ENCODE results near the gene GPATCH3. TPM values are rescaled to one million over a fixed set of nuclear protein-coding genes. Genes with fewer than 3 reads are reported as not detected.

Gene GPATCH3
- total RNA-seq, 1 donor from 2014 or later, result 23.4 TPM

DNA sequence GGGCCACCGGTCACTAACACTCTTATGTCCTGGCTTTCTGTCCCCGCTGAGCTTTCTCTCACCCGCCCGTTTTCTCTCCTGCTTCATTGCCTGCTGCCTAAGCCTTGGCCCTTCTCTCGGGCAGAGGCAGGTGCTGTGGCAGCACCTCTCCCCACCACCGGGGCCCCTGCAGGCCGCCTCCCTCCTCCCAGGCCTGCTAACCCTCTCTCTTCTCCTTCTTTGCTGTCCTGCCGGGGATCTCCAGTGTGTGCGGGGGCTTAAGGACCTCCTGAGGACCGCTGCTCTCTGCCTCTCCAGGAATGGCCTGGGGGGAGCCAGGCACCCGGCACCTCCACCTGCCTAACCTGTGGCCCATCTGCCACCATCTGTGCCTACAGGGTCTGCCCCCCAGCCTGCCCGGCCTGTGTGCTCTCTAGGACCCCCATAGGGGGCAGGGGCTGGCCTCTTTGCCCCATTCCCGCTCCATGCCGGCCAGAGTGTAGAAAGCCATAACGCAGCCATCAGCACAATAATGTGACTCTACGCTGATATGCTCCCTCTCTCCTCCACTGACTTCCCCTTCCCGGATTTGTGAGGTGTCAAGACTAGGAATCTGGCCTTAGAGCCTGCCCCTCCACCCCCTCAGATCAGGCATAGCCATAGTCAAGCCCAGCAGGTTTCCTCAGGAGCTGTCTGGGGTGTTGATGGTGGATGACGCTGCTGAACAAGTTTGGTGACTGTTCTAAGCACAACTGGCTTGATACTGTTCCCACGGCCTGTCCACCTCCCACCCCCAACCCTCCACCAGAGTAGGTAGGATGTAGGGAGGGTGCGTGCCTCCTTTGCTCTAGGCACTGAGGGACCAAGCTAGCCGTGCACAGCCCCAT, 43.4 kb downstream of the GPATCH3 start:
- TF ChIP-seq, protein P1, sequence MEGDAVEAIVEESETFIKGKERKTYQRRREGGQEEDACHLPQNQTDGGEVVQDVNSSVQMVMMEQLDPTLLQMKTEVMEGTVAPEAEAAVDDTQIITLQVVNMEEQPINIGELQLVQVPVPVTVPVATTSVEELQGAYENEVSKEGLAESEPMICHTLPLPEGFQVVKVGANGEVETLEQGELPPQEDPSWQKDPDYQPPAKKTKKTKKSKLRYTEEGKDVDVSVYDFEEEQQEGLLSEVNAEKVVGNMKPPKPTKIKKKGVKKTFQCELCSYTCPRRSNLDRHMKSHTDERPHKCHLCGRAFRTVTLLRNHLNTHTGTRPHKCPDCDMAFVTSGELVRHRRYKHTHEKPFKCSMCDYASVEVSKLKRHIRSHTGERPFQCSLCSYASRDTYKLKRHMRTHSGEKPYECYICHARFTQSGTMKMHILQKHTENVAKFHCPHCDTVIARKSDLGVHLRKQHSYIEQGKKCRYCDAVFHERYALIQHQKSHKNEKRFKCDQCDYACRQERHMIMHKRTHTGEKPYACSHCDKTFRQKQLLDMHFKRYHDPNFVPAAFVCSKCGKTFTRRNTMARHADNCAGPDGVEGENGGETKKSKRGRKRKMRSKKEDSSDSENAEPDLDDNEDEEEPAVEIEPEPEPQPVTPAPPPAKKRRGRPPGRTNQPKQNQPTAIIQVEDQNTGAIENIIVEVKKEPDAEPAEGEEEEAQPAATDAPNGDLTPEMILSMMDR (IDR thresholded peaks at IDR 0.05; ENCODE audit: unreplicated experiment), result no peak
- Mint-ChIP-seq H3K27me3 (ENCODE audit: unreplicated experiment) (peaks cover 9% of the 10 kb centered on the region), H3K27ac (ENCODE audit: unreplicated experiment) (no peak overlapping the region), H3K36me3 (ENCODE audit: low read depth, unreplicated experiment) (peaks cover 14% of the 10 kb centered on the region), H3K9me3 (ENCODE audit: unreplicated experiment) (no peaks in the 10 kb centered on the region), H3K4me3 (ENCODE audit: unreplicated experiment) (no peak overlapping the region), H3K4me1 (ENCODE audit: unreplicated experiment) (no peaks in the 10 kb centered on the region)
- DNase-seq (ENCODE audit: low spot score), result no peak

- TF ChIP-seq, protein P1 (IDR thresholded peaks at IDR 0.05; ENCODE audit: unreplicated experiment), result no peak
- H3K36me3 Mint-ChIP-seq (ENCODE audit: low read depth, unreplicated experiment), result peaks cover 17% of the 10 kb centered on the region
- no peak overlapping the region for H3K27ac Mint-ChIP-seq (ENCODE audit: unreplicated experiment)
- DNase-seq (ENCODE audit: low spot score), result no peak
- H3K4me3 Mint-ChIP-seq (ENCODE audit: unreplicated experiment), result no peak overlapping the region
- no peaks in the 10 kb centered on the region for H3K9me3 Mint-ChIP-seq (ENCODE audit: unreplicated experiment)
- peaks cover 9% of the 10 kb centered on the region for H3K27me3 Mint-ChIP-seq (ENCODE audit: unreplicated experiment)
- no peaks in the 10 kb centered on the region for H3K4me1 Mint-ChIP-seq (ENCODE audit: unreplicated experiment)
Measured at GRCh38 chr1:26856181-26856580, 44.1 kb downstream of the GPATCH3 start.

- Mint-ChIP-seq H3K36me3 (ENCODE audit: low read depth, unreplicated experiment) (peaks cover 17% of the 10 kb centered on the region), H3K4me1 (ENCODE audit: unreplicated experiment) (no peaks in the 10 kb centered on the region), H3K4me3 (ENCODE audit: unreplicated experiment) (no peak overlapping the region), H3K27ac (ENCODE audit: unreplicated experiment) (no peak overlapping the region), H3K27me3 (ENCODE audit: unreplicated experiment) (peaks cover 9% of the 10 kb centered on the region), H3K9me3 (ENCODE audit: unreplicated experiment) (no peaks in the 10 kb centered on the region)
- TF ChIP-seq, protein P1 (IDR thresholded peaks at IDR 0.05; ENCODE audit: unreplicated experiment), result no peak
- no peak for DNase-seq (ENCODE audit: low spot score)
Measured at GRCh38 chr1:26855636-26856035, 44.6 kb downstream of the GPATCH3 start.

DNA sequence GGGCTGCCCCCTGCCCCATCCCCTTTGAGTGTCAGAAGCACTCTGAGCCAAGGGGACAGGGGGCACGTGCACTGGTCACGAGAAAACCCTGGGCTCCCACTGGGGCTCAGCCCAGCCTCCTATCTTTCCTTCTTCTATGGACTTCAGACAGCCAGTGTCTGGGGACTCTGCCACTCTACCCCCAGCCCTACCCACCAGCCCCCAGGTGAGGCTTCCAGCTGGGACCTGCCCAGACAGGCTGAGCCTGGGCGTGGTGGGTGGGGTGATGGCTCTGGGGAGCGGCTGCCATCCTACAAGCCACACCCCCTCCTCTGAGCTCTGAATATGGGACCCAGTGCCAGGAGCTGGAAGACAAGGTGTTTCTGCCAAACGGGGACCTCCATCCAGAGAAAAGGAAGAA, 45.4 kb downstream of the GPATCH3 start:
- Mint-ChIP-seq H3K9me3 (ENCODE audit: unreplicated experiment) (no peaks in the 10 kb centered on the region), H3K27ac (ENCODE audit: unreplicated experiment) (no peak overlapping the region), H3K4me3 (ENCODE audit: unreplicated experiment) (no peak overlapping the region), H3K27me3 (ENCODE audit: unreplicated experiment) (peaks cover 8% of the 10 kb centered on the region), H3K4me1 (ENCODE audit: unreplicated experiment) (no peaks in the 10 kb centered on the region), H3K36me3 (ENCODE audit: low read depth, unreplicated experiment) (peaks cover 22% of the 10 kb centered on the region)
- DNase-seq (ENCODE audit: low spot score), result no peak
- TF ChIP-seq, protein P1 (IDR thresholded peaks at IDR 0.05; ENCODE audit: unreplicated experiment), result no peak

DNA sequence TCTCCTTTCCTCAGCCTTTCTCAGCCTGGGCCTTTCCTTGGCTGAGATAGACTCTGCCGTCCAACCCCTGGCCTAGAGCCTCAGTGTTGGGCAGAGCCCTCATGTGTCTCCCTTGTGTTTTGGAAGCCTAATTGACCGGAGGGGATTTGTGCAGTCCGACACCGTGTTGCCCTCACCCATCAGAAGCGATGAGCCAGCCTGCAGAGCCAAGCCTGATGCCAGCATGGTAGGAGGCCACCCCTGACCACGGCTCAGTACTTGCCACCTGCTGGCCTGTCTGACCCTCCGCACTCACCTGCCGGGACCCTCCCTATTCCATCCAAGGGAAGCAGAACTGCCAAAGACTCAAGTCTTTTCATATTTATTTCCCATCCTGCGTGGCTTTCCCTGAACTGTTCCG, 46.7 kb downstream of the GPATCH3 start:
- Mint-ChIP-seq H3K4me1 (ENCODE audit: unreplicated experiment) (no peaks in the 10 kb centered on the region), H3K27me3 (ENCODE audit: unreplicated experiment) (peaks cover 8% of the 10 kb centered on the region), H3K27ac (ENCODE audit: unreplicated experiment) (no peak overlapping the region), H3K4me3 (ENCODE audit: unreplicated experiment) (no peak overlapping the region), H3K9me3 (ENCODE audit: unreplicated experiment) (no peaks in the 10 kb centered on the region), H3K36me3 (ENCODE audit: low read depth, unreplicated experiment) (peaks cover 24% of the 10 kb centered on the region)
- TF ChIP-seq, protein P1 (IDR thresholded peaks at IDR 0.05; ENCODE audit: unreplicated experiment), result no peak
- DNase-seq (ENCODE audit: low spot score), result no peak
